ENCODE measurements around the gene RAB3IP. TPM values are rescaled to one million over a fixed set of nuclear protein-coding genes. Genes with fewer than 3 reads are reported as not detected.

The RAB3IP gene
- total RNA-seq, 2 experiments from 2014 or later, result 15.2 to 19.6 TPM

DNA sequence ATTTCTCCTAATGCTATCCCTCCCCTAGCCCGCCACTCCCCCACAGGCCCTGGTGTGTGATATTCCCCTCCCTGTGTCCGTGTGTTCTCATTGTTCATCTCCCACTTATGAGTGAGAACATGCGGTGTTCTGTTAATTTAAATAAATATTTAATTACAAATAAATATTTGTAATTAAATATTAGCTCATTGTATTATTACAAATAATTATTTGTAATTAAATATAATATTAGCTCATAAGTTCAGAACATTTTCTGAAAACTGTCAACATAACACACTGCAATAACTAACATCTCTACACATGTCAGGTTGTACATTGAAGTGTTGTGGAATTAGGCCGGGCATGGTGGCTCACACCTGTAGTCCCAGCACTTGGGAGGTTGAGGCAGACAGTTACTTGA is 5.4 kb downstream of the RAB3IP start:
- Mint-ChIP-seq H3K4me3 (no peak overlapping the region), H3K36me3 (ENCODE audit: low read depth) (peaks cover 6% of the 10 kb centered on the region), H3K27me3 (no peaks in the 10 kb centered on the region), H3K9me3 (no peaks in the 10 kb centered on the region), H3K4me1 (ENCODE audit: low read depth) (peaks cover 36% of the 10 kb centered on the region), H3K27ac (no peak overlapping the region)
- H3K4me3 ChIP-seq (ENCODE audit: low read length), result no peak overlapping the region
- TF ChIP-seq, protein P1, sequence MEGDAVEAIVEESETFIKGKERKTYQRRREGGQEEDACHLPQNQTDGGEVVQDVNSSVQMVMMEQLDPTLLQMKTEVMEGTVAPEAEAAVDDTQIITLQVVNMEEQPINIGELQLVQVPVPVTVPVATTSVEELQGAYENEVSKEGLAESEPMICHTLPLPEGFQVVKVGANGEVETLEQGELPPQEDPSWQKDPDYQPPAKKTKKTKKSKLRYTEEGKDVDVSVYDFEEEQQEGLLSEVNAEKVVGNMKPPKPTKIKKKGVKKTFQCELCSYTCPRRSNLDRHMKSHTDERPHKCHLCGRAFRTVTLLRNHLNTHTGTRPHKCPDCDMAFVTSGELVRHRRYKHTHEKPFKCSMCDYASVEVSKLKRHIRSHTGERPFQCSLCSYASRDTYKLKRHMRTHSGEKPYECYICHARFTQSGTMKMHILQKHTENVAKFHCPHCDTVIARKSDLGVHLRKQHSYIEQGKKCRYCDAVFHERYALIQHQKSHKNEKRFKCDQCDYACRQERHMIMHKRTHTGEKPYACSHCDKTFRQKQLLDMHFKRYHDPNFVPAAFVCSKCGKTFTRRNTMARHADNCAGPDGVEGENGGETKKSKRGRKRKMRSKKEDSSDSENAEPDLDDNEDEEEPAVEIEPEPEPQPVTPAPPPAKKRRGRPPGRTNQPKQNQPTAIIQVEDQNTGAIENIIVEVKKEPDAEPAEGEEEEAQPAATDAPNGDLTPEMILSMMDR (IDR thresholded peaks at IDR 0.05), result no peak
- H3K27me3 ChIP-seq (ENCODE audit: control insufficient read depth in 1 of 2, insufficient read depth in 2 of 2, low read length in 2 of 2), result no peaks in the 10 kb centered on the region
- H3K27ac ChIP-seq (ENCODE audit: low read depth in 1 of 2, low read length in 2 of 2), result no peak overlapping the region
- intact Hi-C loops (cut with DNase I, micrococcal nuclease), result no loop called here
- DNase-seq (no peak), ATAC-seq (ENCODE audit: poor library complexity) (no peak)
- H3K36me3 ChIP-seq (ENCODE audit: insufficient read depth, low read length), result no peaks in the 10 kb centered on the region
- no peaks in the 10 kb centered on the region for H3K9me3 ChIP-seq (ENCODE audit: control insufficient read depth in 1 of 2, insufficient read depth in 1 of 2, low read length in 2 of 2)
- POLR2A ChIA-PET, result interaction anchor here (1.0 kb wide), 1 partner anchor 10 kb away, joined by 3 read pairs; no protein-coding TSS in a partner anchor
- CTCF ChIA-PET, result no interaction called here
- peaks cover 6% of the 10 kb centered on the region for H3K4me1 ChIP-seq (ENCODE audit: insufficient read depth, low read length)

DNA sequence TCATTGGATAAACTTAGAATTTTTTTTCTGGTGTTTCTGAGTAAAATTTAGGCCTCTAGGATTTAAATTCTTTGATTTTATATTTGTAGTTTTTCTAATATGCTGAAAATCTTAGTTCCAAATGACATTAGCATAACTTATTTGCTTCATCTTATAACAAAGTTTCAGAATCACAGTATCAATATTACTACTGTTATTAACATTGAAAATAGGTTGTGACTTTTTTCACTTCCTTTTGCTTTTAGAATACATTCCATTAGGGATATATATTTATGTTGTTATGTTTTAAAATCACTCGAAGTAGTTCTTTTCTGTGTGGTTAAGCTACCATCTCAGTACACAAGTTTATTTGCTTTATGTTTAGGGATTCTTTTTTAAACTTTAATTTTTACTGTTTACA is 12.8 kb downstream of the RAB3IP start:
- H3K4me3 Mint-ChIP-seq, result no peak overlapping the region
- ATAC-seq (ENCODE audit: poor library complexity) (no peak), DNase-seq (no peak)
- H3K36me3 Mint-ChIP-seq (ENCODE audit: low read depth), result peaks cover 21% of the 10 kb centered on the region
- Histone ChIP-seq H3K27ac (ENCODE audit: low read depth in 1 of 2, low read length in 2 of 2) (no peak overlapping the region), H3K36me3 (ENCODE audit: insufficient read depth, low read length) (peaks cover 13% of the 10 kb centered on the region), H3K4me1 (ENCODE audit: insufficient read depth, low read length) (no peaks in the 10 kb centered on the region), H3K9me3 (ENCODE audit: control insufficient read depth in 1 of 2, insufficient read depth in 1 of 2, low read length in 2 of 2) (no peaks in the 10 kb centered on the region), H3K4me3 (ENCODE audit: low read length) (no peak overlapping the region), H3K27me3 (ENCODE audit: control insufficient read depth in 1 of 2, insufficient read depth in 2 of 2, low read length in 2 of 2) (no peaks in the 10 kb centered on the region)
- intact Hi-C loops (cut with DNase I, micrococcal nuclease), result no loop called here
- ChIA-PET CTCF (interaction anchor here (1.6 kb wide), 1 partner anchor 11 kb away, joined by 3 read pairs; no protein-coding TSS in a partner anchor), POLR2A (no interaction called here)
- H3K4me1 Mint-ChIP-seq (ENCODE audit: low read depth), result peaks cover 13% of the 10 kb centered on the region
- H3K27me3 Mint-ChIP-seq, result no peaks in the 10 kb centered on the region
- TF ChIP-seq, protein P1 (IDR thresholded peaks at IDR 0.05), result no peak
- H3K9me3 Mint-ChIP-seq, result no peaks in the 10 kb centered on the region
- H3K27ac Mint-ChIP-seq, result no peak overlapping the region

DNA sequence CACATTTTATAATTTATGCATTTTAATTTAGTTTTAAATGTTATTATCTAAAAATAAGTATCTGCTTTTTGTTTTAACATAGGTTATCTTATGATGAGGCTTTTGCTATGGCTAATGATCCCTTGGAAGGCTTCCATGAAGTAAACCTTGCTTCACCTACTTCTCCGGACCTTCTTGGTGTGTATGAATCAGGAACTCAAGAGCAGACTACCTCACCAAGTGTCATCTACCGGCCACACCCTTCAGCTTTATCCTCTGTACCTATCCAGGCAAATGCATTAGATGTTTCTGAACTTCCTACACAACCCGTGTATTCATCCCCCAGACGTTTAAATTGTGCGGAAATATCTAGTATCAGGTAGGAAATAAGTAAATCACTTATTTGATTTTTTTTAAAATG is 16.6 kb downstream of the RAB3IP start:
- Mint-ChIP-seq H3K27ac (no peak overlapping the region), H3K4me3 (no peak overlapping the region), H3K36me3 (ENCODE audit: low read depth) (peaks cover 51% of the 10 kb centered on the region), H3K9me3 (no peaks in the 10 kb centered on the region), H3K27me3 (no peaks in the 10 kb centered on the region), H3K4me1 (ENCODE audit: low read depth) (peaks cover 5% of the 10 kb centered on the region)
- ATAC-seq (ENCODE audit: poor library complexity) (no peak), DNase-seq (no peak)
- CTCF ChIA-PET, result interaction anchor here (1.7 kb wide), 1 partner anchor 14 kb away, joined by 4 read pairs; no protein-coding TSS in a partner anchor
- Histone ChIP-seq H3K27ac (ENCODE audit: low read depth in 1 of 2, low read length in 2 of 2) (no peak overlapping the region), H3K9me3 (ENCODE audit: control insufficient read depth in 1 of 2, insufficient read depth in 1 of 2, low read length in 2 of 2) (peaks cover 0 to 6% of the 10 kb centered on the region in 2 experiments), H3K4me1 (ENCODE audit: insufficient read depth, low read length) (no peaks in the 10 kb centered on the region), H3K36me3 (ENCODE audit: insufficient read depth, low read length) (peaks cover 23% of the 10 kb centered on the region), H3K4me3 (ENCODE audit: low read length) (no peak overlapping the region), H3K27me3 (ENCODE audit: control insufficient read depth in 1 of 2, insufficient read depth in 2 of 2, low read length in 2 of 2) (no peaks in the 10 kb centered on the region)
- POLR2A ChIA-PET, result no interaction called here
- TF ChIP-seq, protein P1 (IDR thresholded peaks at IDR 0.05), result no peak
- intact Hi-C loops (cut with DNase I, micrococcal nuclease), result no loop called here
